Astrocyte of the spinal cord (primary cell): ENCODE data around the gene TMEM238L.

ENCODE experiments used
- DNase-seq: peaks from one replicate; pipeline ENCODE4 v3.0.0; 2011; ENCODE audit warnings: low read depth, low spot score
- H3K4me3 ChIP-seq: 2 replicates; pipeline ENCODE4 v1.5.1; 2011; ENCODE audit warnings: low read depth, mild to moderate bottlenecking, low read length, moderate library complexity
- in situ Hi-C: cut with HindIII; loops from 2 replicates; pipeline ENCODE4 v1.10.0; 2017; ENCODE audit warnings: low sequenced_read_pairs
- TF ChIP-seq, protein P1 (sequence below): IDR thresholded peaks from 2 replicates; pipeline ENCODE4 v1.5.1; 2012; ENCODE audit warnings: low read depth, mild to moderate bottlenecking, low read length, inconsistent platforms

The TMEM238L gene

GRCh38 chr17:10757647-10758046 is 46.3 kb downstream of the TMEM238L start:
- TF ChIP-seq, protein P1, sequence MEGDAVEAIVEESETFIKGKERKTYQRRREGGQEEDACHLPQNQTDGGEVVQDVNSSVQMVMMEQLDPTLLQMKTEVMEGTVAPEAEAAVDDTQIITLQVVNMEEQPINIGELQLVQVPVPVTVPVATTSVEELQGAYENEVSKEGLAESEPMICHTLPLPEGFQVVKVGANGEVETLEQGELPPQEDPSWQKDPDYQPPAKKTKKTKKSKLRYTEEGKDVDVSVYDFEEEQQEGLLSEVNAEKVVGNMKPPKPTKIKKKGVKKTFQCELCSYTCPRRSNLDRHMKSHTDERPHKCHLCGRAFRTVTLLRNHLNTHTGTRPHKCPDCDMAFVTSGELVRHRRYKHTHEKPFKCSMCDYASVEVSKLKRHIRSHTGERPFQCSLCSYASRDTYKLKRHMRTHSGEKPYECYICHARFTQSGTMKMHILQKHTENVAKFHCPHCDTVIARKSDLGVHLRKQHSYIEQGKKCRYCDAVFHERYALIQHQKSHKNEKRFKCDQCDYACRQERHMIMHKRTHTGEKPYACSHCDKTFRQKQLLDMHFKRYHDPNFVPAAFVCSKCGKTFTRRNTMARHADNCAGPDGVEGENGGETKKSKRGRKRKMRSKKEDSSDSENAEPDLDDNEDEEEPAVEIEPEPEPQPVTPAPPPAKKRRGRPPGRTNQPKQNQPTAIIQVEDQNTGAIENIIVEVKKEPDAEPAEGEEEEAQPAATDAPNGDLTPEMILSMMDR = no peak
- DNase-seq = no peak
- in situ Hi-C loops = no loop called here
- no peak overlapping the region for H3K4me3 ChIP-seq

- in situ Hi-C loops = no loop called here
- TF ChIP-seq, protein P1 = no peak
- H3K4me3 ChIP-seq = no peak overlapping the region
- DNase-seq = no peak
Observed at GRCh38 chr17:10757067-10757466, 46.8 kb downstream of the TMEM238L start.

GRCh38 chr17:10756619-10757018 is 47.3 kb downstream of the TMEM238L start:
- in situ Hi-C loops = no loop called here
- H3K4me3 ChIP-seq = no peak overlapping the region
- no peak for DNase-seq
- TF ChIP-seq, protein P1 = no peak

DNA sequence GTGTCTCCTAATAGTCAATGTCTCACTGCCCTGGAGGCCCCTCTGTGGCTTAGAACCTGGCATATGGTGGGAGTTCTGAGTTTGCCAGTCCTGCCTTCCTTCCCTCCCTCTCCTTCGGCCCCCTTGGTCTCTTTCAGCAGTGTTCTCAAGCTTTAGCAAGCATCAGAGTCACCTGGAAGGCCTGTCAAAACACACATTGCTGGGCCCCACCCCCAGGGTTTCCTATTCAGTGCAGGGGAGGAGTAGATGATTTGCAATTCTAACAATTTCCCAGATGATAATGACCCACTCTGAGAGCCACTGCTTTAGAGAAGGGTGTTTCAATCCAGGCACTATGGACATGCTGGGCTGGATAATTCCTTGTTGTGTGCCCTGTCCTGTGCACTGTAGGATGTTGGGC is 47.7 kb downstream of the TMEM238L start:
- TF ChIP-seq, protein P1 = no peak
- DNase-seq = no peak
- no peak overlapping the region for H3K4me3 ChIP-seq
- in situ Hi-C loops = no loop called here

GRCh38 chr17:10755592-10756127 is 48.2 kb downstream of the TMEM238L start:
- TF ChIP-seq, protein P1 = no peak
- H3K4me3 ChIP-seq = no peak overlapping the region
- no peak for DNase-seq
- in situ Hi-C loops = no loop called here

- TF ChIP-seq, protein P1 = no peak
- DNase-seq = no peak
Observed at GRCh38 chr17:10754861-10755591, 48.9 kb downstream of the TMEM238L start.

More at GRCh38 chr17:10754861-10755591, 48.9 kb downstream of the TMEM238L start:
- H3K4me3 ChIP-seq = no peak overlapping the region
- in situ Hi-C loops = no loop called here
